GM11168 (cell line): ENCODE results near the gene RYR2.
"Not testable (repeated sequence)": the region's sequence is repeated elsewhere in the genome, so short reads cannot be mapped to it uniquely, and the experiment has no call there.

Experiments used
- in situ Hi-C: fragments of 300-500 bp; cut with MboI; formaldehyde crosslinking; loops from one replicate; pipeline ENCODE4 v1.12.0; 2022; ENCODE audit warnings: low sequenced_read_pairs; ENCODE audit not compliant: unreplicated experiment

The RYR2 gene

DNA sequence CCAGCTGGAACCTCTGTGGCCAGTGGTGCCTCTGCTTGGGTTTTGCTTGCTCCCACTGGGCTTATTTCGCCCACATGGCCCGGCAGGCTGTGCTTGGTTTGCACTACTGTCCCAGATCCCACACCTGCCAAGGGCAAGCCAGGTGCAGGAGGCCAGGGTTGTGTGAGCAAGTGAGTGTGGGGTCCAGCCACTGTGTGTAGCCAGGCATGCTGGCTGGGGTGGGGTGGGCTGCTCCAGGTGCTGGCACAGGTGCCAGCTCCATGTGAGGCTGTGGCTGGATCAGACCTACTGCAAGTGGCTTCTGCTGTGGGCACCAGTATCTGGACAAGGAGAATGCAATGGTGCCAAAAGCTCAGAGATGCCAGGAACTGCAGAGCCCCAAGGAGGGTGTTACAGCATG is 28.5 kb downstream of the RYR2 start:
- in situ Hi-C loops = no loop called here

DNA sequence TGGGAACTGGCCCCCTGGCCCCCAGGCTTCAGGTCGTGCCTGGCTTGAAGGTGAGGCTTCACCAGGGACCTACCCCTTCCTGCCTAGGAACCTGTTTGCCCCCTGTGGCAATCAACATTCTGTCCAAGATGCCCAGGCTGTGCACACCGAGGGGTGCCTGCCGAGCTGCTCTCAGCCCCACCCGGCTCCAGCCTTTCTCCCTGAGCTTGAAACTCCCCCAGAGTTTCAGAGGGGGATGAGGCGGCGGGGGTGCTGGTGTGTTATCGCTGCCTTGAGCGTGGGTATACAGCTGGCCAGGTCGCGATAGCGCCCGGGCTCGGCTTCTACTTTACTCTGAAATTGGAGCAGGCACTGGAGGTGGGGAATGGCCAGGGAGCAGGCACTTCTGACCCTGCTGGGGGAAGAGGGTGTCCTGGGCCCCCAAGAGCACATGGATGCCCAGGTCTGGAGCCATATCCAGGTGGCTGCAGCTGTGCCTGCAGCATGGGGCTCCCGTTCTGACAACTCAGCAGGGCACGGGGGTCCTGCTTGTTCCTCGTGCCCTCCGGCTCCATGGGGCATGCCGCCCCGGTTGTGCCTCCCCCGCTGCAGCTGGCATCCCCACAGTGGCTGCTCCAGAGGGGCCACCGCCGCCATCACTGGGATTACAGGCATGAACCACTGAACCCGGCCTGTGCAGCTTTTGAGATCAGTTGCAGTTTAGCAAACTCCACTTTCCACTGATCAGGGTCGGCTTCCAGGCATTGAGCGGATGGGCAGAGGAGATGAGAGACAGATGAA is 29.8 kb downstream of the RYR2 start:
- in situ Hi-C loops = no loop called here

DNA sequence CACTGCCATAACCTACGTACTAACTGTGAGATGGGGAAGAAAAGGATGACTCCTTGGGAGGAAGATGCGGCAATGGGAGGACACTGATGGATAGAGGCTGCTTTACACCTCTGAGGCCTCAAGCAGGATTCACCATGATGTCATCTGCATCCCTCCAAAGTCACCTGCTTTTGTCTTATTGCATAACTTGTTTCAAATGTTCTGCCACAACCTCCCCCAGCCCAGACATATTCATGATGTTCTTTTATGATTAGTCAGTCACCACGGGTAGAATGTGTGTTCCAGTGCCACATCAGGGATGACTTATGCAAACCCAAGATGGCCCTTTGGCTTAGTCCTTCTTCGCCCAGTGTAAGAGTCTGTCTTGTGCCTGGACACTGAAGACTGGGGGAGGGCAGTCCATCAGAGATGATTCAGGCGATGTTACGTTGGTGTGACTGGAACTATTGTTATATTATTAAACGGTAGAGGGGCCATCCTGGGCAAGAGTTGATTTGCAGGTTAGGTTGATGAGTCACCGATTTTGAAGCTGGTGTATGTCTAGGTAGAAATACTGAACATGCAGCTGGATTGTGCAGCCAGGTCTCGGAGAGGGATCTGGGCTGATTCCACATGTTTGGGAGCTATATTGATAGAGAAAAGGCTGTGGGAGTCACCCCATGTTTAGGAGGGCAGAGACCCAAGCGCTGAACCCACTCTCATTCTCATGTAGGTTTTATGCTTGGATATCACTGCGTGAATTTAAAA is 32.6 kb downstream of the RYR2 start:
- in situ Hi-C loops = no loop called here

DNA sequence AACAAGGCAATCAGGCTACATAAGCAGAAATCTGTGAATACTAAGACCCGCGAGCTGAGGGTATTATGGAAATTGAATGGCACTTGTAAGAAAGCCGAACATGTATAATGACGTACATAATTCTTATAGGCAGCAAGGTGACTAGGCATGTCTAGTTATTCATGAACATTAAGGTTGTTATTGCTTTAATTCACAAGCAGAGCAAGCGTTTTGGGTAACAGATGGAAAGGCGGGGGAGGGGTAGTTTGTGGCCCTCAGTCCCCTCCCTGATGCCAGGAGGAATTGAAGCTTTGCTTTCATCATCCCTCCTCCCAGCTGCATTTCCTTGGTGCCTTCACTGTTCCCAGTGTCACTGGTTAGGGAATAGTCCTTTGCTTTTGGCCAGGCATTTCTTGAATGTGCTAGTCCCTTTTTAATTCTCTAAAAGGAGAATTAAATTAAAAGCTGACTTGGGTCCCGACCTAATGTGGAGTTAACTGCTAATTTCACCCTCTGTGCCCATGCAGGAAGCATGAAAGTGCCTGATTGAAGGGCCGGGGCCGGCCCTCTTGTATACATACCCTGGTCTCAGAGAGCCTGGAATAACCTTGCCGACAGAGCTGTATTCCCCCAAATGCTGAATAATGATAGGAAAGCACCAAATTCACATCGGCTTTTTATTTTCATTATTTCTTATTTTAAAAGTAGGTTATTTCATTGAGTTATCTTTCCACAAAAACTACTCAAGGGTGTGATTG is 42.5 kb downstream of the RYR2 start:
- in situ Hi-C loops = no loop called here

GRCh38 chr1:237091691-237092090 is 49.7 kb downstream of the RYR2 start:
- in situ Hi-C loops = no loop called here

DNA sequence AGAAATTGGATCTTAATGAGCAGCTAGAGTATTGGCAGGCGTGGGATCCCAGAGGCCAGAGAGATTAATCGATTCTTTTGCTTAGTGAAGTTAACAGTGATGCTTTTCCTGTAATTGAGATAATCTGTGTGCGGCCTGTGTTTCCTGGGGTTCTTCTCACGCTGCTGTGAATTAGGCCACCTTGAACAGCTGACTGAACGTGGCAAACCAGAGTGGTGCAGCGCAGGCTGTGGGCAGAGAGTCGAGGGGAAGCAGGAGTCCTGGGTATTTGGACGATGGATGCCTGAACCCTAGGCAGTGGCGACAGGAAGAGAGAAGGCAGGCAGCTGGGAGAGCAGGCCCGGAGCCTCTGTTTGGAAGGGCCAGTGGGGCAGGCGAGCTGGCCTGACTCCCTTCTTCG is 51.7 kb downstream of the RYR2 start:
- in situ Hi-C loops = no loop called here

DNA sequence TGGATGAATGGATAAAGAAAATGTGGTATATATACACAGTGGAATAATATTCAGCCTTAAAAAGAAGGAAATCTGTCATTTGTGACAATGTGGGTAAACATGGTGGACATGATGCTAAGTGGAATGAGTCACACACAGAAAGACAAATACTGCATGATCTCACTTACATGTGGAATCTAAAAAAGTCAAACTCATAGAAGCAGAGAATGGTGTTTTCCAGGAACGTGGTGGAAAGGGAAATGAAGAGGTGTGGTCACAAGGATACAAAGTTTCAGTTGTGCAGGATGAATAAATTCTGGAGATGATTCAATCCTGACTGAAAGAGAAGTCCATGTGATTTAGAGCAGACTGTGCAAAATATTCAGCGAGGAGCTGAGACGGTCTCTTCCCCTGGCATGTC is 56.6 kb downstream of the RYR2 start:
- in situ Hi-C loops = no loop called here

GRCh38 chr1:237103021-237103420 is 61.0 kb downstream of the RYR2 start:
- in situ Hi-C loops = no loop called here

- in situ Hi-C loops = no loop called here
Measured at GRCh38 chr1:237104096-237104495, 62.1 kb downstream of the RYR2 start.

DNA sequence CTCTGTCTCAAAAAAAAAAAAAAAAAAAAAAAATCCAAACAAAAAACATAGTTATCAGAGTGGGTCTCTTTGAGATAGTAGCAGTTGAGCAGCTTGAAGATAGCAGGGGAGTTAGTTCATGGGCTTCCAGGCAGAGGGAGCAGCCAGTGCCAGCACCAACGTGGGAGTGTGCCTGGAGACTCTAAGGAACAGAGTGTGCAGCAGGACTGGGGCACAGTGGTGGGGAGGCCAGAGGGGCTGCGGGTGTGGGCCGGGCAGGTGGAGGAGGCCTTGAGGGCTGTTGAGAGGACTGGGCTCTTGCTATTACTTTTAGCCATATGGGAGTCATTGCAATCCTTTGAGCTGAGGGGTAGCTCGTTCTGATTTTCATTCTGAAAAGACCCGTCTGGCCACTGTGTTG is 63.8 kb downstream of the RYR2 start:
- in situ Hi-C loops = no loop called here

DNA sequence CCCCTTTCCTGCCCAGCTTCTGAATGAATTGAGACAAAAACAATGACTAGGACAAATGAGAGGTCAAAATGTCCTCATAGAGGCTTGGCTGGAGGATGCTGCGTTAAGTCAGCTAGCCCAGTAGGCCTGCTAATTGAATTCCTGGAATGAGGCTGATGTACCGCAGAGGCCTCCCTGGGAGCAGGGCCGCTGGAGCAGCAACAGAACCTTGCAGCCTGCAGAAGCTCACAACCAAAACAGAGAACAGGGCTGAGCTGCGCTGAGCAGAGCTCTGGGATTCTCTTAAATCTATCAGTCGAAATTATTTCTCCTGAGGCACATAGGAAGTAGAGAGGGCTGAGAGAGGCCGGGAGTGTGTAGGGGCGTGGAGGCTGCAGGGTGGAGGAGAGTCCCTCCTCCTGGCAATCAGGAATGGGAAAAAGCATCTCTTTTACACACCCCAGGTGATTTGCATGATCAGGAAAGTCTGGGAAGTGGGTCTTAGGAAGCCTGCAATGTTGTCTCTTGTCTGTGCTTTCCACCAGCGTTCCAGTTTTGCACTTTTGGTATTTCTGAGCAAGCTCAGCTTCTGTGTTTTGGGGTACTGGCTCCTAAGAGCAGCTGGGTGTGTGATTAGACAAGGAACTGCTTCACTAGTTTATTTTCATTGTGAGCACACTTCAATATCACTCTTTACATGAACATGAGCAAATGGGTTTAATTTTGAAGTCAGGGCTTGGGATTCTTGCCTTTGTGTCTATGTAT is 66.5 kb downstream of the RYR2 start:
- in situ Hi-C loops = no loop called here

DNA sequence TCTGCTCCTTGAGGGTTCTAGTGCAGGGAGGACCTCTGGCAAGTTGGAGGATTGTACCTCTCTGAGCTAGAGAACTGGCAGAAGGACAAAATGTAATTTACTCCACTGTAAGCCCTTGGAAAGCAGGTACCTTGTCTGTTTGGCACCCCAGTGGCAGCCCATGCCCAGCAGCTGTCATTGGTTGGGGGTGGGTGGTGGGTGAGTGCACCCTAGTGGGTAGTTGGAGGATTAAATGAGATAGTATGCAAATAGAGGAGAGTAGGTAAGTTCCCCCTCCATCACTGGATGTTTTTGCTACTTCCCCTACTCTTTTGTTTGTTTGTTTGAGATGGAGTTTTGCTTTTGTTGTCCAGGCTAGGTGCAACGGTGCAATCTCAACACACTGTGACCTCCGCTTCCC is 69.8 kb downstream of the RYR2 start:
- in situ Hi-C loops = no loop called here

GRCh38 chr1:237112663-237113062 is 70.7 kb downstream of the RYR2 start:
- in situ Hi-C loops = no loop called here

- in situ Hi-C loops = no loop called here
Measured at GRCh38 chr1:237115035-237115434, 73.1 kb downstream of the RYR2 start.

DNA sequence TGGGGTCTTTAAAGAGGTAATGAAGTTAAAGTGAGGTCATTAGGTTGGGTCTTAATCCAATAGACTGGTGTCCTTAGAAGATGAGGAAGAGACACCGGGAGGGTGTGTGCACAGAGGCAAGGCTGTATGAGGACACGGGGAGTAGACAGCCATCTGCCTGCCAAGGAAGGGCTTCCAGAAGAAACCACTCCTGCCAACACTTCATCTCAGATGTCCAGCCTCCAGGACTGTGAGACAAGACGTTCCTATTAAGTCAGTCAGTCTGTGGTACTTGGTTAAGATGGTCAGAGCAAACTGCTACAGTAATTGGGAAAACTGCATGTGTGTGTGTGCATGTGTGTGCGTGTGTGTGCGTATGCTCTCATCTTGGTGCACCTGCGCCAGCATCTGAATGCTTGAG is 77.1 kb downstream of the RYR2 start:
- in situ Hi-C loops = no loop called here

DNA sequence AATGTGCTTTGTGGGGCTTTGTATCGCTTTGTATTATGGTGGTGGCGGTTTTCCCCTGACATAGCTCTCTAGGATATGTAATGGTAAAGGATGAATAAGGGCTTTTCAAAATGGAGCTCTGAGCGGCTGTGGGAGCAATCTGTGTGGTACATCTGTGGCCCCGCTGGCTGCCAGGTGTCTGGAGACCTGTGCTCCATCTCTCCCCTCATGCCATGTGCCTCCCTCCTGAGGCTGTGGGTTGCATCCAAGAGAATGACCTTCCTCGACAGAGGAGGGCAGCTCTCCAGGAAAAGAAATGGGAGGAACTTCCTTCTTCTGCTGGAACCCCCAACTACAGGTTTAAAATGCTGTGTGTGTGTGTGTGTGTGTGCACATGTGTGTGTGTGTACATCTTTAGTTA is 78.7 kb downstream of the RYR2 start:
- in situ Hi-C loops = no loop called here

- in situ Hi-C loops = no loop called here
Measured at GRCh38 chr1:237124856-237125462, 83.0 kb downstream of the RYR2 start.

GRCh38 chr1:237126180-237126579 is 84.2 kb downstream of the RYR2 start:
- in situ Hi-C loops = no loop called here

DNA sequence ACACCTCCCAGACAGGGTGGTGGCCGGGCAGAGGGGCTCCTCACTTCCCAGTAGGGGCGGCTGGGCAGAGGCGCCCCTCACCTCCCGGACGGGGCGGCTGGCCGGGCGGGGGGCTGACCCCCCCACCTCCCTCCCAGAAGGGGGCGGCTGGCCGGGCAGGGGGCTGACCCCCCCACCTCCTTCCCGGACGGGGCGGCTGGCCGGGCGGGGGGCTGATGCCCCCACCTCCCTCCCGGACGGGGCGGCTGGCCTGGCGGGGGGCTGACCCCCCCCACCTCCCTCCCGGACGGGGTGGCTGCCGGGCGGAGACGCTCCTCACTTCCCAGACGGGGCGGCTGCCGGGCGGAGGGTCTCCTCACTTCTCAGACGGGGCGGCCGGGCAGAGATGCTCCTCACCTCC is 85.3 kb downstream of the RYR2 start:
- in situ Hi-C loops = not testable (repeated sequence)

DNA sequence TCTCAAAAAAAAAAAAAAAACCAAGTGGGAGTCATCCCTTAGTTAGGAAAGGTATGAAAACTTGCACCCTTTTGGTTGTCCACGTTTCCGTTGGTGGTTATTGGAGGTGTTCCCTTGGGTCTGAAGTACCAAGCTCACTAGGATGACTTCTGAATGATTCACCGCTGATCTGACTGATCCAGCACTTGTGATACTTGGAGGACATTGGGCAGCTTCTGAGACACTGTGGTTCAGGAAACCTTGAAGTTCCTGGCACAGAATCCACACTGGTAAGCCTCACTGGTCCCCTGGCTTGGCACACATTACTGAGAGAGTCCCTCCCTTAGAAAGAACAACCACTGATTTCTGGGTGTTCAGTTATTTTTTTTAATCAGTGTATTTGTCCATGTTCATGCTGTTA is 91.9 kb downstream of the RYR2 start:
- in situ Hi-C loops = no loop called here
